Stimulated activated CD8-positive, alpha-beta memory T cell treated with anti-CD3 and anti-CD28 coated beads, Interleukin-7, amount 100 ng/mL, for 24 hours (primary cell): Measurements from ENCODE around the gene RFPL1.

Experiments used
- DNase-seq: peaks from one replicate; pipeline ENCODE4 v3.0.0-alpha.2; 2020; ENCODE audit warnings: low read depth

RFPL1 gene

DNA sequence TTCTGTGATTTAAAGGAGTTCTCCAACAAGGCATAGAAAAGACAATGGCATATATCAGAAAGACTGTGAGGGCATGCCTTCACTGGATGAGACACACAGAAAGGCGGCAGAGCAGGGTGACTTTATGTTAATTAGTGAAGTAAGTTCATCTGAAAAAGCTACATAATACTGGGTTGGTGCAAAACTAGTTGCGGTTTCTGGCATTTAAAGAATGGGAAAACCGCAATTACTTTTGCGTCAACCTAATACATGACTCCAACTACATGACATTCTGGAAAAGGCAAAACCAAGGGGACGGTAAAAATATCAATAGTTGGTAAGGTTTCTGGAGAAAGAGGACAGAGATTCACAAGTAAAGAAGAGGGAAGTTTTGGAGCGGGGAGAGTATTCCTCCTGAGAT, 5.1 kb downstream of the RFPL1 start:
- no peak for DNase-seq

GRCh38 chr22:29443861-29444792, 5.7 kb downstream of the RFPL1 start:
- DNase-seq, result no peak

- no peak for DNase-seq
These were observed 7.1 kb downstream of the RFPL1 start for GRCh38 chr22:29445508-29445907.

DNA sequence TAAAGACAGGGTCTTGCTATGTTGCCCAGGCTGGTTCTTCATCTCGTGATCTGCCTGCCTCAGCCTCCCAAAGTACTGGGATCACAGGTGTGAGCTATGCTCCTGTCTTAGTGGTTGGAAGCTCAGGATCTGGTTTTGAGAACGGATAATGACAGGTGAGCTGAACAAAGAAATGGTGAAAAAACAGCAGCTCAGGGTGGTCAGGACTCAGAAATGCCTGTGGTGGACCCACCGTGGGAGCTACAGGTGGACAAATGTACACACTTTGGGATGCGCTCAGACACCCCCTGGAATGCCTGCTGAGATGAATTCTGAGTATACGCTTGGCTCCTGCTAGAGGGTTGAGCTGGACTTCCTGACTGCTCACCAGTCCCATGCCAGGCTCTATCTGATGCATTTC, 9.5 kb downstream of the RFPL1 start:
- DNase-seq, result no peak

DNA sequence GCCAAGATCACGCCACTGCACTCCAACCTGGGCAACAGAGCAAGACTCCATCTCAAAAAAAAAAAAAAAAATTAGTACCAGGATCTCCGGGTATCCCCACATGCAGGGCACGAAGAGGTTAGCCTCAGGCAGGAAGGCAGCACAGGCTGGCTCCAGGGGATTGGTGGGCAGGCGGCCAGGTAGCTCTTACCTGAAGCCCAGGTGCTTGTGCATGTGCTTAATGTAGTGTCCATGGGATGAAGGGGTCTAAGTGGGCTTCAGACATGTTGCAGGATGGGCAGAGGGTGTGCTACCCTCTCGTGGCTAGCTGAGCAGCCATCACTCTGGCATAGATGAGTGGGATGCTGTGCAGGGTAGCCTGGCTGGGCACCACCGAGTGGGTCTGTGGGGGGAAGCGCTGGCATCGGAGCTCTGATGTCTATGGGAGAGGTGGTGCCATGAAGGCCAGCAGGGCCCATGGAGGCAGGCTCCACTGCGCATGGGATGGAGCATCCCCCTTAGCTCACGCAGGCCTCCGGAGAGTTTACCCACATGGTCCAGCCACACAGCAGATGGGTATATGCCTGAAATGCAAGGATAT, 11.0 kb downstream of the RFPL1 start:
- DNase-seq, result no peak

DNA sequence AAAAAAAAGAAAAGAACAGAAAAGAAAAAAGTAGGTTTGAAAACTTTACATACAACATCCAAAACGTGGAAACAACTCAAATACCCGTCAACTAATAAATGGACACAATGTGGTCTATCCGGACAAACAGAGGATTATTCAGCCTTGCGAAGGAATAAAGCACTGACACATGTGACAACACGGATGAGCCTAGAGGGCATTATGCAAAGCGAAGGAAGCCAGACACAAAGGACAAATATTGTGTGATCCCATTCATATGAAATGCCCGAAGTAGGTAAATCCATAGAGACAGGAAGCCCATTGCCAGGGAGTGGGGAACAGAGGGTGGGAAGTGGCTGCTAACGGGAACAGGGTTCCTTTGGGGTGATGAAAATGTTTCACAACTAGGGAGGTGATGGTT, 11.8 kb downstream of the RFPL1 start:
- DNase-seq, result no peak

GRCh38 chr22:29451863-29452262, 13.5 kb downstream of the RFPL1 start:
- no peak for DNase-seq

GRCh38 chr22:29454276-29454675, 15.9 kb downstream of the RFPL1 start:
- no peak for DNase-seq

- no peak for DNase-seq
These were observed 17.9 kb downstream of the RFPL1 start for GRCh38 chr22:29456211-29456671.

GRCh38 chr22:29457730-29458129, 19.3 kb downstream of the RFPL1 start:
- DNase-seq, result no peak

- no peak for DNase-seq
These were observed 20.2 kb downstream of the RFPL1 start for GRCh38 chr22:29458551-29458950.

DNA sequence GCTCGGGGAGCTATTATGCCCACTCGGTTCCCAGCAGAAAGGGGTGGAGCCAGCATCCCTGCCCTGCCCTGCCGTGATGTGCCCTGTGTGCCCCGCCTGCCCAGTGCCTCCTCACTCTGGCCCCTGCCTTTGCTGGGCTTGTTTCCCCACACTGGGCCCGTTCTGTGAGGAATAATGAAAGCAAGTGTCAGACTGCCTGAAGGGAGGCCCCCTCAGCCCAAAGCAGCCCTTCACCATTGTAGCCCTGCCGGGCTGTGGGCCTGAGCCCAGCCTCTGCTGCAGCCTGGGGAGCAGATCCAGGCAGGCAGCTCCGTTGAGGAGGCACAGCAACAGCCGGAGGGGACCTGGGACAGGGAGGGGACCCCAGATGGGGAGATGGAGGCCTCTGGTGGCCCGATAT, 21.4 kb downstream of the RFPL1 start:
- DNase-seq, result no peak

- no peak for DNase-seq
These were observed 22.9 kb downstream of the RFPL1 start for GRCh38 chr22:29461263-29461662.

DNA sequence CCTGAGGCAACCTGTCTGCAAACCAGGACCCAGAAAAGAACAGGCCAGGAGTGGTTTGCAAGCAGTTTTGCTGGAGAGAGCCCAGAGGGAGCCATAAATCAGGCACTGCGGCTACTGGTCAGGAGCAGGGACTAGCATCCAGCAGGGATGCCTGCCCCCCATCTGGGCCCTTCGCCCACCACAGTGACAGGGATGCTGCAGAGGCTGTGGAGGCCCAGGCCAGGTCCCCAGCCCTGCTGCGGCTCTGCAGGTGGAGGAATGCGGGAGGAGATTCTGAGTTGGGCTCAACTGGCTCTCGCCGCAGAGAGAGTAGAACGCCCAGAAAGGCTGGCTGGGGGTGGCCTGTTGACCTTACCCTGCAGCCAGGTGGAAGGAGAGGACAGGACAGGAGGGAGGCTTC, 25.2 kb downstream of the RFPL1 start:
- DNase-seq, result no peak

DNA sequence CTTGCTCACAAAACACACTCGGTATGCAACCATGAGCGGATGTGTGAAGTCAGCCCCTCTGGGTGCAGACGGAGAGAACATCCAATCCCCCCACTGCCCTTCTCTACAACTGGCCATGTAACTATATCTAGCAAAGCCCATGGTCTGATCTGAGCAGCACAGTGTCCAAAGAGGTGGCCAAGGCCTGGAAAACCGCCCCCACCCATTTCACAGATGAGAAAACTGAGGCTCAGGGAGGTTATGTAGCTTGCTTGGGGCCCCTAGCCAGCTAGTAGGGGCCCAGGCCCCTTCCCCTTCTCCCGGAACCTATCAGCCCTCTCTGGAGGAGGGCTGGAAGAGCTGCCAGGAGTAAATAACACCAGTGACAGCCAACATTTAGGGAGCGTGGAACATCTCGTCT, 26.2 kb downstream of the RFPL1 start:
- DNase-seq, result no peak

- DNase-seq, result no peak
These were observed 31.4 kb downstream of the RFPL1 start for GRCh38 chr22:29469755-29470154.

- peak; percentile 42 for DNase-seq
These were observed 31.9 kb downstream of the RFPL1 start for GRCh38 chr22:29470159-29470855.

- no peak for DNase-seq
These were observed 34.6 kb downstream of the RFPL1 start for GRCh38 chr22:29473001-29473400.

DNA sequence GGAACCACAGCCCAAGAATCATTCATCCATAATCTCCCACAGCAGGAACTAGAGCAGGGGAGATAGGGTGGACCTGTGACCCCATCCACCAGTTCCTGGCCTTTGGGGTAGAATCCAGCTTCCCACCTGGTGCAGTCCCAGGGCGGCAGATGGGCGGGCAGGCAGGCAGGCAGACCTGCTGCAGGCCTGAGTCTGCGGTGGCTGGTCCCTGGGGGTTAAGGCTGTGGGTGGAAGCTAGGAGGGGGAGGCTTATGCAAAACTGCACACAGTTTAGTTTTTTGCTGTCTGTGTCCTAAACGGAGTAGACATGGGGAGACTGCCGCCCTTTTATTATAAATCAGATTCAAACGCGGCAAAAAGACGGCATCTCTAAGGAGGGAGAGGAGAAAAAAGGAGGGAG, 37.2 kb downstream of the RFPL1 start:
- DNase-seq, result no peak

DNA sequence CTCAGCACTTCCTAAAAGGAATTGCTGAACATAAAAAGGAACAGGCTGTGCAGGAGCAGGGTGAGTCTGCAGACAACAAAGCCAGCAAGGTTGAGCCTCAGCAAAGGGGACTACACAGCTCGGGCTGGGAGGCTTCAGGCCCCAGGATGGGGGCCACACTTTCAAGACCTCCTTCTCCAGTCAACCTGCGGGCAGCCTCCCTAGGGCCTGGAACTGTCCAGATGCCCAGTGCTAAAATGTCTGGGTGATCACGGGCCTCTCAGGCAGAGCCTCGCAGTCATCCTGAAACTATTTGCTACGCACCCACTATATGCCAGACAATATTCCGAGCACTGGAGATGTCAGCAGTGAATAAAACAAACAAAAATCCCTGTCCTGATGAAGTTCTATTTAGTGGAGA, 37.7 kb downstream of the RFPL1 start:
- DNase-seq, result no peak

- DNase-seq, result no peak
These were observed 39.4 kb downstream of the RFPL1 start for GRCh38 chr22:29477723-29478318.
